ENCODE data around the gene IQCH. TPM values are rescaled to one million over a fixed set of nuclear protein-coding genes. Genes with fewer than 3 reads are reported as not detected.

The IQCH gene
- total RNA-seq, 1 experiment from 2014 or later: 2.1 TPM

GRCh38 chr15:67501177-67501835 is 246.7 kb downstream of the IQCH start:
- Histone ChIP-seq H3K9me3 (ENCODE audit: low read length) (no peaks in the 10 kb centered on the region), H3K27ac (ENCODE audit: low read length) (no peak overlapping the region), H3K4me2 (ENCODE audit: low read length) (no peak overlapping the region), H2AFZ (ENCODE audit: low read length) (no peak overlapping the region), H3F3A (ENCODE audit: low read length, unreplicated experiment) (no peaks in the 10 kb centered on the region), H3K4me1 (ENCODE audit: insufficient read depth, low read length) (no peaks in the 10 kb centered on the region), H3K36me3 (ENCODE audit: low read depth, low read length) (no peaks in the 10 kb centered on the region), H3K9ac (ENCODE audit: low read length) (no peak overlapping the region), H3K9me2 (replicated peaks; ENCODE audit: low read length) (no peaks in the 10 kb centered on the region), H3K27me3 (ENCODE audit: low read length) (no peaks in the 10 kb centered on the region), H4K20me1 (ENCODE audit: low read length) (no peaks in the 10 kb centered on the region), H3K79me2 (ENCODE audit: low read length) (no peaks in the 10 kb centered on the region), H3K4me3 (ENCODE audit: low read length) (no peak overlapping the region)
- intact Hi-C loops (cut with micrococcal nuclease): loop anchor here (1.0 kb wide), 2 partner anchors 331 to 335 kb away; no protein-coding TSS in a partner anchor
- DNase-seq (peak; percentile 46), ATAC-seq (peak; percentile 80)
- no TSS peak for BruUV-seq (replicated peaks)
- TF ChIP-seq, protein P1, sequence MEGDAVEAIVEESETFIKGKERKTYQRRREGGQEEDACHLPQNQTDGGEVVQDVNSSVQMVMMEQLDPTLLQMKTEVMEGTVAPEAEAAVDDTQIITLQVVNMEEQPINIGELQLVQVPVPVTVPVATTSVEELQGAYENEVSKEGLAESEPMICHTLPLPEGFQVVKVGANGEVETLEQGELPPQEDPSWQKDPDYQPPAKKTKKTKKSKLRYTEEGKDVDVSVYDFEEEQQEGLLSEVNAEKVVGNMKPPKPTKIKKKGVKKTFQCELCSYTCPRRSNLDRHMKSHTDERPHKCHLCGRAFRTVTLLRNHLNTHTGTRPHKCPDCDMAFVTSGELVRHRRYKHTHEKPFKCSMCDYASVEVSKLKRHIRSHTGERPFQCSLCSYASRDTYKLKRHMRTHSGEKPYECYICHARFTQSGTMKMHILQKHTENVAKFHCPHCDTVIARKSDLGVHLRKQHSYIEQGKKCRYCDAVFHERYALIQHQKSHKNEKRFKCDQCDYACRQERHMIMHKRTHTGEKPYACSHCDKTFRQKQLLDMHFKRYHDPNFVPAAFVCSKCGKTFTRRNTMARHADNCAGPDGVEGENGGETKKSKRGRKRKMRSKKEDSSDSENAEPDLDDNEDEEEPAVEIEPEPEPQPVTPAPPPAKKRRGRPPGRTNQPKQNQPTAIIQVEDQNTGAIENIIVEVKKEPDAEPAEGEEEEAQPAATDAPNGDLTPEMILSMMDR (conservative IDR thresholded peaks at IDR 0.05; ENCODE audit: low read depth, low read length): peak; percentile 54
- TF ChIP-seq EZH2 (IDR thresholded peaks at IDR 0.05; ENCODE audit: low read length, unreplicated experiment): no peak
- ChIA-PET CTCF (interaction anchor here (0.8 to 1.5 kb wide), 3 partner anchors 279 to 331 kb away, joined by 3 to 9 read pairs (median 3); no protein-coding TSS in a partner anchor), POLR2A (ENCODE audit: unreplicated experiment) (interaction anchor here (0.6 kb wide), 2 partner anchors 90 to 145 kb away, joined by 3 read pairs; no protein-coding TSS in a partner anchor)

- H3K4me1 ChIP-seq (ENCODE audit: insufficient read depth, low read length): no peaks in the 10 kb centered on the region
- TF ChIP-seq EZH2phosphoT487 (IDR thresholded peaks at IDR 0.05; ENCODE audit: borderline replicate concordance, low read length) (no peak), EZH2 (IDR thresholded peaks at IDR 0.05; ENCODE audit: low read length, unreplicated experiment) (no peak)
- TF ChIP-seq, protein P1 (conservative IDR thresholded peaks at IDR 0.05; ENCODE audit: low read depth, low read length): no peak
- H3K79me2 ChIP-seq (ENCODE audit: low read length): no peaks in the 10 kb centered on the region
- no peaks in the 10 kb centered on the region for H3K9me3 ChIP-seq (ENCODE audit: low read length)
- H3K4me2 ChIP-seq (ENCODE audit: low read length): no peak overlapping the region
- H3K27me3 ChIP-seq (ENCODE audit: low read length): no peaks in the 10 kb centered on the region
- ChIA-PET CTCF (interaction anchor here (0.8 to 1.5 kb wide), 3 partner anchors 279 to 330 kb away, joined by 3 to 9 read pairs (median 3); no protein-coding TSS in a partner anchor), POLR2A (ENCODE audit: unreplicated experiment) (interaction anchor here (0.6 kb wide), 1 partner anchor 145 kb away, joined by 3 read pairs; no protein-coding TSS in a partner anchor)
- H3F3A ChIP-seq (ENCODE audit: low read length, unreplicated experiment): no peaks in the 10 kb centered on the region
- H3K27ac ChIP-seq (ENCODE audit: low read length): no peak overlapping the region
- no peaks in the 10 kb centered on the region for H3K36me3 ChIP-seq (ENCODE audit: low read depth, low read length)
- H2AFZ ChIP-seq (ENCODE audit: low read length): no peak overlapping the region
- no peak overlapping the region for H3K9ac ChIP-seq (ENCODE audit: low read length)
- no TSS peak for BruUV-seq (replicated peaks)
- ATAC-seq (no peak), DNase-seq (no peak)
- intact Hi-C loops (cut with micrococcal nuclease): loop anchor here (1.0 kb wide), 2 partner anchors 330 to 334 kb away; no protein-coding TSS in a partner anchor
- no peaks in the 10 kb centered on the region for H4K20me1 ChIP-seq (ENCODE audit: low read length)
- no peak overlapping the region for H3K4me3 ChIP-seq (ENCODE audit: low read length)
- no peaks in the 10 kb centered on the region for H3K9me2 ChIP-seq (replicated peaks; ENCODE audit: low read length)
Measured at GRCh38 chr15:67501836-67502461, 247.4 kb downstream of the IQCH start.

Measured in PC-3 (cell line).